ENCODE measurements around the gene OGFOD3. TPM values are rescaled to one million over a fixed set of nuclear protein-coding genes. Genes with fewer than 3 reads are reported as not detected.
A peak's percentile ranks its signal among the peaks of the same experiment; 100 is the strongest.

OGFOD3 gene
- total and polyA plus RNA-seq, 4 donors = 12.0 to 25.9 (median 19.8) TPM

DNA sequence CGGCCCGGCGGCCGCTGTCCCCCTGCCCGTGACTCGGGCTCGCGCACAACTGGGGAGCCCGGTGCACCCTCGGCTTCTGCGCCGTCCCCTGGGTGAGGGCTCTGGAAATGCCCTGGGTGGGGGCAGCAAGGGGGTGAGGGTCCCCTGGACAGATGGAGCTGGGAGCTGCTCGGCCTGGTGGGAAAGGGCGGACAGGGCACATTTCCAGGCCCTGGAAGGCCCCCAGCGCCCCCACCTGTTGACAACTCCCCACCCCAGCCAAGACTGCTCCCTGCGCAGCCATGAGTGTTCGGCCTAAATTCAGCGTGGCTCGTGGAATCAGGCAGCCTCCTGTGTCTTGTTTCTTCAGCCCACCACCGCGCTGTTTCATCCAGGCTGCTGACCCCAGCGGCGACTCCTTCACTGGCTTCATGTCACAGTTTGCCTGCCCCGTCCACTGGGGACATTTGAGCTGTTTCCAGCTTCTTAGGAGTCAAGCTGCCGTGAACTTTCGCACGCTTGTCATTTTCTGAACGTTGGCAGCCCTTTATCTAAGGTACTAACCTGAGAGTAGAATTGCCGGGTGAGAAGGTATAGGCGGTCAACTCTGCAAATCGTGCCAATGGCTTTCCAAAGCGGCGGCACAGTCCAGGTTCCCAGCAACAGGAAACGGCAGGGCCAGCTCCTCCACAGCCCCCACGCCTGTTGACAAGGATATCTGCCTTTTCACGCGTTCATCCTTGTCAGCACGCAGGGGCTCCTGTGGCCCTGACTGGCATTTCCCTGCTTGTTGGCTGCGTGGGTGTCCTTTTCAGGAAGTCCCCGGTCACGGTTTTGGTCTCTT lies 45.9 kb downstream of the OGFOD3 start:
- intact Hi-C loops (cut with DNase I) = no loop called here
- DNase-seq (peak in 1 of 2 donors; percentile 47), ATAC-seq (ENCODE audit: low FRiP score) (no peak)
- Histone ChIP-seq H3K27ac (ENCODE audit: low read depth in 1 of 2, low read length in 2 of 2) (no peak overlapping the region), H3K4me3 (ENCODE audit: low read length in 2 of 2) (no peak overlapping the region), H3K9me3 (ENCODE audit: control insufficient read depth, low read length) (no peaks in the 10 kb centered on the region), H3K4me1 (ENCODE audit: control insufficient read depth in 1 of 2, insufficient read depth in 2 of 2, low read length in 2 of 2) (no peaks in the 10 kb centered on the region), H3K36me3 (ENCODE audit: control insufficient read depth in 1 of 2, insufficient read depth in 2 of 2, low read length in 1 of 2) (no peaks in the 10 kb centered on the region), H3K27me3 (ENCODE audit: control insufficient read depth in 1 of 2, insufficient read depth in 2 of 2, low read length in 1 of 2) (no peaks in the 10 kb centered on the region)
- WGBS, 2 donors = 40 to 61% methylated on average over 31 to 41 of the region's 41 CpGs

DNA sequence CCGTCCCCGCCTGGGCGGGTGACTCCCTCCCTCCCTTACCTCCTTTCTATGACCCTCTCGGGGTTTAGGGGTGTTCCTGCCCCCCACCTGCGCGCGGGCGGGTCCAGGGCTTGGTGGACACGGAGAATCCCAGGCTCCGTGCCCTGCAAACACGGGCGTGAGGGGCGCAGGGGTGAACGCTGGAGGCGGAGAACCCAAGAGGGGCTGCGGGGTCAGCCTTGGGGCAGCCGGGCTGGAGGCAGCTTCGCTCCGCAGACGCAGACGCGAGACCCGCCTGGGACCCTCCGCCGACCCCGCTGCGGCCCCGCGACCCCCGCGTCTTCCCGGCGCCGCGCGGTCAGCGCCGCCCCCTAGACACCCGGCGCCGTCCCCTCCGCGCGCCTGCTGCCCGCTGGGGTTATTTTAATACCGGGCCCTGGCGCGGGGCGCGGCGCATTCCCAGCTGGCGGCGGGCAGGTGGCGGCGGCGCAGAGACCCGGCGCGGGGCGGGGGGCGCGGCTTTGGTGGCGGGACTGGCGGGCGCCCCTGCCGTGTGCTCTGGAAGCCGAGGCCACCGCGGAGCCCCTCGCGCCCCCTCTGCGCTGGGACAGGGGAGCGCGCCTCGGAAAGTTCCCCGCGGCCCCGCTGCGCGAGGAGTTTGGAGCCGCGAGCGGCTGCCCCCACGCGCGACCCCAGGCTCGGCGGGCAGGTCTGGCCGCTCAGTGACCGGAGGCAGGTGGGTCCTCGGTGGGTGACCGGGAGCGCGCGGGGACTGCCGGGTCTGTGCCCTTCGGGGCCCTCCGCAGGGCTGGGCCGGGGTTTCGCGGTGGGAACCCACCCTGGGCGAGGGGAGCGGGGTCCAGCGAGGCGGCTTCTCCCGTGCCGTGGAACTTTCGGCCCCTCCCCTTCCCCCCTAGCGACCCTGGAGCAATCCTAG lies 46.8 kb downstream of the OGFOD3 start, which contains the start of gene UTS2R:
Gene UTS2R, plus strand, starts transcription at position 433 of the 916 bp plus-strand sequence. CDS start 2,560 bp downstream, outside the sequence.
- intact Hi-C loops (cut with DNase I) = no loop called here
- peak within 1 kb of the TSS in 1 of 2 donors; percentile 1 for H3K4me3 ChIP-seq (ENCODE audit: low read length in 2 of 2)
- H3K27me3 ChIP-seq (ENCODE audit: control insufficient read depth in 1 of 2, insufficient read depth in 2 of 2, low read length in 1 of 2) = no peaks in the 10 kb centered on the region
- DNase-seq = no peak
- ATAC-seq (ENCODE audit: low FRiP score) = no peak
- H3K36me3 ChIP-seq (ENCODE audit: control insufficient read depth in 1 of 2, insufficient read depth in 2 of 2, low read length in 1 of 2) = no peaks in the 10 kb centered on the region
- no peaks in the 10 kb centered on the region for H3K9me3 ChIP-seq (ENCODE audit: control insufficient read depth, low read length)
- H3K4me1 ChIP-seq (ENCODE audit: control insufficient read depth in 1 of 2, insufficient read depth in 2 of 2, low read length in 2 of 2) = no peaks in the 10 kb centered on the region
- 2 to 3% methylated on average over 80 to 109 of the region's 109 CpGs for WGBS, 2 donors
- no peak within 1 kb of the TSS for H3K27ac ChIP-seq (ENCODE audit: low read depth in 1 of 2, low read length in 2 of 2)

DNA sequence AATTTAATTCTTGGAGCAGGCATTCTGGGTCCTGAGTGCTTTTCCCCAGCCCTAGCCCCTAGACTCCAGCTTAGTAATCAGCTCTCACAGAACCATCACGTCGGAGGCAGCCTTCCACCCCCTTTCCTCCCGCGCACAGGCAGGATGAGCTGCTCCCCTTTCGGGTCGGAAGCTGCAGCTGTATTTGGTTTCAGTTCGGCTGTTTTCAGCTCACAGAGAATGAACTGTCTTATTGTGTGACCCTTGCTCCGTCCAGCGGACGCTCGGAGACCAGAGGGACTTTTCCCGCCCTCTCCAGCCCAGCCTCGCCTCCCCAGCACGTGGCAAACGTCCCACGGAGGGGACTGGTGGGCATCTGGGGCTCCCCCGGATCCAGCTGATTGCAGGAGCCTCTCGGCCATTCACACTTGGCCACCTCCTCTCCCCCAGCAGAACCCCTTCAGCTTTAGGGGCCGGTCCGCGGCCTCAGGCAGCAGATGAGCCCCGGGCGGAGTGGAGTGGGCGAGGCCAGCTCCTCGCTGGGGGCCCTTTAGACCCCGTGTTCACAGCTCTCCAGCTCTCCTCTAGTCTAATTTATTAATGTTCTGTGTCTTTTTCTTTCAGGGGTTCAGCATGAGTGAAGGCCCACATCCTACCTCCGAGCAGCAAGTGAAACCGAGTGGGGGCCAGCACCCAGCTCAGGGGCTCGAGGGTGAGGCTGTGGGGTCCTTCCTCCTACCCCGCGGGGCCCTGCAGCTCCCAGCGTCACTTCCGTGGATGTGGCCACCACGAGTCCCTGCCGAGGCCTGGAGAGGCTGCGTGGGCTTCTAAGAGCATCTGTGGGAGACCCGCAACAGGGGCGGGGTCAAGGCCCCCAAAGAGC lies 47.7 kb downstream of the OGFOD3 start:
- ATAC-seq (ENCODE audit: low FRiP score) (peak; percentile 8), DNase-seq (no peak)
- Histone ChIP-seq H3K27me3 (ENCODE audit: control insufficient read depth in 1 of 2, insufficient read depth in 2 of 2, low read length in 1 of 2) (no peaks in the 10 kb centered on the region), H3K27ac (ENCODE audit: low read depth in 1 of 2, low read length in 2 of 2) (no peak overlapping the region), H3K9me3 (ENCODE audit: control insufficient read depth, low read length) (no peaks in the 10 kb centered on the region), H3K36me3 (ENCODE audit: control insufficient read depth in 1 of 2, insufficient read depth in 2 of 2, low read length in 1 of 2) (no peaks in the 10 kb centered on the region), H3K4me3 (ENCODE audit: low read length in 2 of 2) (peak overlapping the region in 1 of 2 donors; percentile 1), H3K4me1 (ENCODE audit: control insufficient read depth in 1 of 2, insufficient read depth in 2 of 2, low read length in 2 of 2) (no peaks in the 10 kb centered on the region)
- intact Hi-C loops (cut with DNase I) = no loop called here
- 36 to 39% methylated on average over 38 of the region's 38 CpGs for WGBS, 2 donors

DNA sequence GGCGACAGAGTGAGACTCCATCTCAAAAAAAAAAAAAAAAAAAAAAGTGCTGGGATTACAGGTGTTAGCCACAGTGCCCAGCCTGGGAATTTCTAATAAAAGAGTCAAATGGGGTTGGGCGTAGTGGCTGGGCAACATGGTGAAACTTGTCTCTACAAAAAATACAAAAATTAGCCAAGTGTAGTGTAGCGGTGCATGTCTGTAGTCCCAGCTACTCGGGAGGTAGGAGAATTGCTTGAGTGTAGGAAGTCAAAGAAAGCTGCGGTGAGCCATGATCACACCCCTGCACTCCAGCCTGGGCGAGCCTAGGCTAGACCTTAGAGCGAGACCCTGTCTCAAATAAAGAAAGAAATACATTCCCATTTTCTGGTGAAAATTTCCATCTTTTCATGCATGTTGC lies 49.2 kb downstream of the OGFOD3 start:
- H3K36me3 ChIP-seq (ENCODE audit: control insufficient read depth in 1 of 2, insufficient read depth in 2 of 2, low read length in 1 of 2) = no peaks in the 10 kb centered on the region
- intact Hi-C loops (cut with DNase I) = no loop called here
- no peak for ATAC-seq (ENCODE audit: low FRiP score)
- H3K4me3 ChIP-seq (ENCODE audit: low read length in 2 of 2) = no peak overlapping the region
- no peaks in the 10 kb centered on the region for H3K9me3 ChIP-seq (ENCODE audit: control insufficient read depth, low read length)
- H3K4me1 ChIP-seq (ENCODE audit: control insufficient read depth in 1 of 2, insufficient read depth in 2 of 2, low read length in 2 of 2) = no peaks in the 10 kb centered on the region
- 91 to 97% methylated on average over 6 to 7 of the region's 7 CpGs for WGBS, 2 donors
- H3K27me3 ChIP-seq (ENCODE audit: control insufficient read depth in 1 of 2, insufficient read depth in 2 of 2, low read length in 1 of 2) = no peaks in the 10 kb centered on the region
- DNase-seq = no peak
- H3K27ac ChIP-seq (ENCODE audit: low read depth in 1 of 2, low read length in 2 of 2) = no peak overlapping the region

DNA sequence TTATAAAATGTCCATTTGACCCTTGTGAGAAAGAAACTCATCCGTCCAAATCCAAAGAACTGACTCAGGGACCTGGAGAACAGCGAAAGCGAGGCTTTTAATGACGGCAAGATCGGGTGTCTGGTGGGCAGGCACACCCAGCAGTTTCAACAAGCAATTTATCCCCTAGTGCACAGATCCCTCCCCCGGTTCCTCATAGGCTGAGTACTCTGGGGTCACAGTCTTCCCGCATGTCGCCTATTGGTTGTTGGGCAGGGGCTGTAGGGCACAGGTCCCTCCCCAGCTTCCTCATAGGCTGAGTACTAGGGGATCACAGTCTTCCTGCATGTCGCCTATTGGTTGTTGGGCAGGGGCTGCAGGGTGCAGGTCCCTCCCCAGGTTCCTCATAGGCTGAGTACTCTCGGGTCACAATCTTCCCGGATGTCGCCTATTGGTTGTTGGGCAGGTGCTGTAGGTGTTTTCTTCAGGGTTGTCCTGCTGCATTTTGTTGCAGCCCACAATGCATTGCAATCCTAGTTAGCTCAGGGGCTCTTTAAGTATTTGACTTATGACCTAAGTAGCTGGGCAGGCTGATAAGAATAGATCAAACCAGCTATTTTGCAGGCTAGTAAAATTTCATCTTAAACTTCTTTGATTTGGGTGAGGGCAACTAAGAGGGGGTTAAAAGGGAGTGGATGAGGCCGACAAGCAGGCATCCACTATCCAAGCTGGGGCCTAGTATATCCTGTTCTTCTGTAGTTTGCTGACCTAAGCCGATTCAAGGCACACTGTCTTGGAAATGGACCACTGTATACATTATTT lies 50.5 kb downstream of the OGFOD3 start:
- Histone ChIP-seq H3K36me3 (ENCODE audit: control insufficient read depth in 1 of 2, insufficient read depth in 2 of 2, low read length in 1 of 2) (no peaks in the 10 kb centered on the region), H3K27ac (ENCODE audit: low read depth in 1 of 2, low read length in 2 of 2) (no peak overlapping the region), H3K4me3 (ENCODE audit: low read length in 2 of 2) (no peak overlapping the region), H3K9me3 (ENCODE audit: control insufficient read depth, low read length) (no peaks in the 10 kb centered on the region), H3K27me3 (ENCODE audit: control insufficient read depth in 1 of 2, insufficient read depth in 2 of 2, low read length in 1 of 2) (no peaks in the 10 kb centered on the region), H3K4me1 (ENCODE audit: control insufficient read depth in 1 of 2, insufficient read depth in 2 of 2, low read length in 2 of 2) (no peaks in the 10 kb centered on the region)
- intact Hi-C loops (cut with DNase I) = no loop called here
- no peak for DNase-seq
- ATAC-seq (ENCODE audit: low FRiP score) = no peak
- WGBS, 2 donors = 91 to 92% methylated on average over 14 of the region's 14 CpGs

DNA sequence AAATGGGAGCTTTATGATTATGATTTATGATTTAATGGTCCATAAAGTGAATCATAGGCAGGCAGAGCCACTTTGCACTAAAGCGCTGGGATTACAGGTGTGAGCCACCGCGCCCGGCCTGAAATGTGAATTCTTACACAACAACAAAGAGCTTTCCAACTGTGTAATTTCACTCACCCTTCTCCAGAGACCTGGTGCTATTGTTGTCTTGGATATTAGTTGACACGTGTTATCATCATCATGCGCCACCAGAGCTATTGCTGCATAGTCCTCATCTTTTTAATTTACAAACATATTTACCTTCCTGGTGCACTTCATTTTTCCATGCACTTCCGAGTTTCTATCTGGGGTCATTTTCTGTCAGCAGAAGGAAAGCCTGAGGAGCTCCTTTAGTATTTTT lies 51.6 kb downstream of the OGFOD3 start:
- 91 to 93% methylated on average over 7 of the region's 7 CpGs for WGBS, 2 donors
- intact Hi-C loops (cut with DNase I) = no loop called here
- Histone ChIP-seq H3K4me1 (ENCODE audit: control insufficient read depth in 1 of 2, insufficient read depth in 2 of 2, low read length in 2 of 2) (no peaks in the 10 kb centered on the region), H3K27me3 (ENCODE audit: control insufficient read depth in 1 of 2, insufficient read depth in 2 of 2, low read length in 1 of 2) (no peaks in the 10 kb centered on the region), H3K36me3 (ENCODE audit: control insufficient read depth in 1 of 2, insufficient read depth in 2 of 2, low read length in 1 of 2) (no peaks in the 10 kb centered on the region), H3K27ac (ENCODE audit: low read depth in 1 of 2, low read length in 2 of 2) (no peak overlapping the region), H3K4me3 (ENCODE audit: low read length in 2 of 2) (no peak overlapping the region), H3K9me3 (ENCODE audit: control insufficient read depth, low read length) (no peaks in the 10 kb centered on the region)
- DNase-seq (no peak), ATAC-seq (ENCODE audit: low FRiP score) (no peak)

DNA sequence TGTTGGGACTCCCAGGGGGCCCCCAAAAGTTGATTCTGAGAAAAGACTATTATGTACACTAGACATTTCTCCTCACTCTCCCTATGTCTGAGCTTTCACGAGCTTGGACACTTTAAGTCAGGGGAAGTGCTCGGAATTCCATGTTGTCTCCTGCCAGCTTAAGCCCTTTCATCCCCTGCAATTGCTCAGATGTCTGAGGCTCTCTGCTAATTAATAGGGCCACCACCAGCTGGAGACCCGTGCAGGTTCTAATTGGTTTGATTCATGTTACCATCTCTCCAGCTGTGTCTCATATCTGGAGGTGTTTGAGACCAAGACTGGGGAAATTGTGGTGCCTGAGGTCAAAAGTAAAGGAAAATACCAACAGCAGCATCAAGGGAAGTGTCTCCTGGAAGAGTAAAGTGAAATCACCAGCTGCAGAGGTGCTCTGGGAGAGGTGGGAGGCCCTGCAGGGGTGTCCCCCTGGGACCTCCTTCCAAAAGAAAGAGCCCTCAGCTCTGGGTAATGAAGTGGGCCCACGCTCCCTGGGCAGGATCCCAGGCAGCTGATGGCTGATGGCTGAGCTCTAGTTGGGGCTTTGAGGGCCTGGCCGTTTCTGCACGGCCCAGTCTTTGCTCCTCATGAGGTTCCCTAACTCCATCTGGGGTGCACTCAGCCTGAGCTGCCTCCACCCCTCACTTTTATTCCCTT lies 52.6 kb downstream of the OGFOD3 start:
- Histone ChIP-seq H3K27me3 (ENCODE audit: control insufficient read depth in 1 of 2, insufficient read depth in 2 of 2, low read length in 1 of 2) (no peaks in the 10 kb centered on the region), H3K4me3 (ENCODE audit: low read length in 2 of 2) (no peak overlapping the region), H3K4me1 (ENCODE audit: control insufficient read depth in 1 of 2, insufficient read depth in 2 of 2, low read length in 2 of 2) (no peaks in the 10 kb centered on the region), H3K9me3 (ENCODE audit: control insufficient read depth, low read length) (no peaks in the 10 kb centered on the region), H3K27ac (ENCODE audit: low read depth in 1 of 2, low read length in 2 of 2) (no peak overlapping the region), H3K36me3 (ENCODE audit: control insufficient read depth in 1 of 2, insufficient read depth in 2 of 2, low read length in 1 of 2) (no peaks in the 10 kb centered on the region)
- ATAC-seq (ENCODE audit: low FRiP score) (no peak), DNase-seq (no peak)
- intact Hi-C loops (cut with DNase I) = no loop called here
- WGBS, 2 donors = 81 to 86% methylated on average over 6 of the region's 6 CpGs

Measured in aorta (tissue), 5 donors.